Measurements from ENCODE around the gene FBXL17. TPM values are rescaled to one million over a fixed set of nuclear protein-coding genes. Genes with fewer than 3 reads are reported as not detected.

The FBXL17 gene
- total RNA-seq, 1 experiment from 2014 or later = 3.5 TPM

- TF ChIP-seq E2F4 (CRISPR knock-in tag; IDR thresholded peaks at IDR 0.05; ENCODE audit: borderline replicate concordance, low read depth) = no peak
- TF ChIP-seq ZSCAN18 (CRISPR knock-in tag; IDR thresholded peaks at IDR 0.05) = no peak
These were observed 520.3 kb downstream of the FBXL17 start (continued) for GRCh38 chr5:107861565-107861964.

GRCh38 chr5:107860044-107860443 lies 521.9 kb downstream of the FBXL17 start:
- Mint-ChIP-seq H3K9me3 (no peaks in the 10 kb centered on the region), H3K36me3 (no peaks in the 10 kb centered on the region), H3K4me3 (no peak overlapping the region), H3K27ac (no peak overlapping the region), H3K4me1 (peaks cover 8% of the 10 kb centered on the region), H3K27me3 (ENCODE audit: low read depth) (no peaks in the 10 kb centered on the region)
- TF ChIP-seq GTF2I (CRISPR knock-in tag; conservative IDR thresholded peaks at IDR 0.05) (no peak), E2F1 (CRISPR knock-in tag; IDR thresholded peaks at IDR 0.05) (no peak)
- POLR2A ChIA-PET = no interaction called here
- DNase-seq (ENCODE audit: low spot score) (no peak), ATAC-seq (no peak)
- CTCF ChIA-PET = no interaction called here

- Mint-ChIP-seq H3K36me3 (no peaks in the 10 kb centered on the region), H3K27me3 (ENCODE audit: low read depth) (no peaks in the 10 kb centered on the region), H3K4me1 (no peaks in the 10 kb centered on the region), H3K4me3 (no peak overlapping the region), H3K9me3 (no peaks in the 10 kb centered on the region), H3K27ac (no peak overlapping the region)
- ATAC-seq = no peak
- ChIA-PET POLR2A (no interaction called here), CTCF (no interaction called here)
- no peak for DNase-seq (ENCODE audit: low spot score)
- TF ChIP-seq SMAD3 (CRISPR knock-in tag; IDR thresholded peaks at IDR 0.05; ENCODE audit: borderline replicate concordance) (no peak), ZNF281 (CRISPR knock-in tag; IDR thresholded peaks at IDR 0.05) (no peak), PRRX2 (CRISPR knock-in tag; IDR thresholded peaks at IDR 0.05) (no peak), NR3C1 (CRISPR knock-in tag; conservative IDR thresholded peaks at IDR 0.05; ENCODE audit: low read depth) (no peak), CREB1 (CRISPR knock-in tag; IDR thresholded peaks at IDR 0.05) (no peak), E2F4 (CRISPR knock-in tag; IDR thresholded peaks at IDR 0.05; ENCODE audit: borderline replicate concordance, low read depth) (no peak), ZNF121 (CRISPR knock-in tag; IDR thresholded peaks at IDR 0.05) (no peak), TEAD4 (CRISPR knock-in tag; IDR thresholded peaks at IDR 0.05) (no peak), MYBL2 (CRISPR knock-in tag; IDR thresholded peaks at IDR 0.05) (no peak), ATF2 (CRISPR knock-in tag; IDR thresholded peaks at IDR 0.05; ENCODE audit: borderline replicate concordance, low read depth) (no peak), AR (CRISPR knock-in tag; IDR thresholded peaks at IDR 0.05) (no peak), ZNF317 (CRISPR knock-in tag; IDR thresholded peaks at IDR 0.05; ENCODE audit: borderline replicate concordance, low read depth) (no peak), MAX (CRISPR knock-in tag; IDR thresholded peaks at IDR 0.05) (no peak), ATF1 (CRISPR knock-in tag; IDR thresholded peaks at IDR 0.05) (no peak), ZNF219 (CRISPR knock-in tag; IDR thresholded peaks at IDR 0.05; ENCODE audit: borderline replicate concordance) (no peak), GTF2I (CRISPR knock-in tag; conservative IDR thresholded peaks at IDR 0.05) (no peak)
These were observed 523.1 kb downstream of the FBXL17 start for GRCh38 chr5:107858788-107859187.

Data from WTC11 (cell line).